Right lobe of liver (tissue), 6 donors: ENCODE data around the gene KATNAL1. TPM values are rescaled to one million over a fixed set of nuclear protein-coding genes. Genes with fewer than 3 reads are reported as not detected.

Source experiments
- ATAC-seq, 4 donors: fragments of 200-7000 bp; cut with Tn5 transposase; one replicate each; pipeline ENCODE4 v1.9.1; 2020; ENCODE audit warnings: mild to moderate bottlenecking in 4 of 4, moderate library complexity in 4 of 4
- DNase-seq, 3 donors: peaks; one replicate each; pipeline ENCODE4 v3.0.0-alpha.2; 2020
- H3K27ac ChIP-seq, 3 donors: fragments of 200-600 bp; one replicate each; pipeline ENCODE4 v1.8.0; 2022
- H3K27me3 ChIP-seq, 2 donors: fragments of 200-600 bp; one replicate each; pipeline ENCODE4 v1.8.0; 2022
- H3K36me3 ChIP-seq, 4 donors: fragments of 200-600 bp; sonication (generic) in 1 of 4; one replicate each; pipeline versions ENCODE4 v1.5.1 to v1.8.0; 2017 to 2022; ENCODE audit warnings: control low read depth in 1 of 4
- H3K4me1 ChIP-seq, 4 donors: fragments of 200-600 bp; sonication (generic) in 1 of 4; one replicate each; pipeline versions ENCODE4 v1.5.1 to v1.8.0; 2017 to 2022; ENCODE audit warnings: control low read depth in 1 of 4
- H3K4me3 ChIP-seq, 3 donors: fragments of 200-600 bp; one replicate each; pipeline ENCODE4 v1.8.0; 2022
- H3K9me3 ChIP-seq, 4 donors: fragments of 200-600 bp; sonication (generic) in 1 of 4; one replicate each; pipeline versions ENCODE4 v1.5.1 to v1.8.0; 2017 to 2022; ENCODE audit warnings: control low read depth in 1 of 4
- POLR2A ChIP-seq: fragments of 450-650 bp; IDR thresholded peaks from one replicate; pipeline ENCODE4 v1.6.1; 2017; ENCODE audit warnings: antibody characterized with exemption, mild to moderate bottlenecking
- WGBS: methylation state at CpG from one replicate; pipeline ENCODE4 v1.1.6; 2018; ENCODE audit warnings: low coverage, low lambda C conversion rate; ENCODE audit not compliant: insufficient coverage; ENCODE audit errors: missing lambda C conversion rate; 5-methylcytosine and 5-hydroxymethylcytosine counted together
- intact Hi-C, 2 donors: fragments of 100-400 bp; cut with DNase I; formaldehyde crosslinking; loops; one replicate each; pipeline versions ENCODE4 v1.11.2 to v1.14.1; 2022
- total RNA-seq, 6 experiments: library from RNA; depleted of rRNA in 2 of 6; stranded (reverse); fragments of >200 nt in 2 of 6; fragmentation: NEBNext Ultra II Directional in 3 of 6; extraction: Animal tissue kit (Norgen Biotek cat#: 25700) in 3 of 6; gene quantifications; one replicate each; pipeline versions ENCODE4 v1.1.0 to v1.2.4, GENCODE V29; 2016 to 2023
- TF ChIP-seq, protein P1 (sequence below), 4 donors: fragments of 200-600 bp in 3 of 4; fragments of 450-650 bp in 1 of 4; IDR thresholded peaks; one replicate each; pipeline versions ENCODE4 v1.5.1 to v1.8.0; 2016 to 2022; ENCODE audit warnings: antibody characterized with exemption in 4 of 4, mild to moderate bottlenecking in 2 of 4
- donor health status: DM: no; HTN: yes; CAD: no.
- donor health status: DM: no; HTN: no; CAD: no.
- donor health status: DM: no; HTN: no; CAD: no.
- donor health status: DM: no; HTN: yes; CAD: no.
- donor health status: DM: no; HTN: yes; CAD: no.

KATNAL1 gene
- total RNA-seq, 6 experiments from 2014 or later = 6.3 to 10.0 (median 9.3) TPM

DNA sequence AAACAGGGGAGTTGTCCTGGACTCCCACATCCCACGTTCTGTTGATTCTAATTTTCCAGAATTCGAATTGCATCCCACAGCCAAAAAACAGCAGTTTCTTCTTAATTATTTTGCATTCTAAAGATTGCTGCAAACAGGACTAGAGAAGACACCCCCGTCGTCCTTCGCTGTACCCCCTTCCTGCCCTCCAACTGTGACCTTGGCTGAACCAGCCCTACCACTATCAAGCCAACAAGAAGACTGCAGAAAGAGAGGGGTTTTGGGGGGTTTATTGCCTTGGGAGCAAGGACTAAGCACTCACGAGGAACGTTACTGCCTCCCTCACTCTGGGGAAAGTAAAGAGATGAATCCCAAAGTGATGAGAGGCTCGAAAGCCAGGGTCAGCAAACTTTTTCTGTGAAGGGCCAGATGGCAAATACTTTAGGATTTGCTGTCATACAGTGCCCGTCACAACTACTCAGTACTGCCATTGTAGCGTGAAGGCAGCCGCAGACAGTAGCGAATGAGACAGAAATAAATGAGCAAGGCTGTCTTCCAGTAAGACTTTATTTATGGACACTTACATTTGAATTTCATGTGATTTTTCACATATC lies 32.5 kb upstream of the KATNAL1 start:
- 80% methylated on average over 12 of the region's 12 CpGs for WGBS
- Histone ChIP-seq H3K27ac (peak overlapping the region in 1 of 3 donors; percentile 81), H3K4me3 (no peak overlapping the region), H3K9me3 (no peaks in the 10 kb centered on the region), H3K36me3 (no peaks in the 10 kb centered on the region), H3K27me3 (no peaks in the 10 kb centered on the region), H3K4me1 (peaks cover 0 to 28% (median 8%) of the 10 kb centered on the region in 4 donors)
- intact Hi-C loops = loop anchor here in 1 of 2 donors (5.0 kb wide), 1 partner anchor 57 kb away; no protein-coding TSS in a partner anchor
- no peak for DNase-seq
- TF ChIP-seq, protein P1, sequence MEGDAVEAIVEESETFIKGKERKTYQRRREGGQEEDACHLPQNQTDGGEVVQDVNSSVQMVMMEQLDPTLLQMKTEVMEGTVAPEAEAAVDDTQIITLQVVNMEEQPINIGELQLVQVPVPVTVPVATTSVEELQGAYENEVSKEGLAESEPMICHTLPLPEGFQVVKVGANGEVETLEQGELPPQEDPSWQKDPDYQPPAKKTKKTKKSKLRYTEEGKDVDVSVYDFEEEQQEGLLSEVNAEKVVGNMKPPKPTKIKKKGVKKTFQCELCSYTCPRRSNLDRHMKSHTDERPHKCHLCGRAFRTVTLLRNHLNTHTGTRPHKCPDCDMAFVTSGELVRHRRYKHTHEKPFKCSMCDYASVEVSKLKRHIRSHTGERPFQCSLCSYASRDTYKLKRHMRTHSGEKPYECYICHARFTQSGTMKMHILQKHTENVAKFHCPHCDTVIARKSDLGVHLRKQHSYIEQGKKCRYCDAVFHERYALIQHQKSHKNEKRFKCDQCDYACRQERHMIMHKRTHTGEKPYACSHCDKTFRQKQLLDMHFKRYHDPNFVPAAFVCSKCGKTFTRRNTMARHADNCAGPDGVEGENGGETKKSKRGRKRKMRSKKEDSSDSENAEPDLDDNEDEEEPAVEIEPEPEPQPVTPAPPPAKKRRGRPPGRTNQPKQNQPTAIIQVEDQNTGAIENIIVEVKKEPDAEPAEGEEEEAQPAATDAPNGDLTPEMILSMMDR (IDR thresholded peaks at IDR 0.05) = no peak
- no peak for TF ChIP-seq POLR2A
- no peak for ATAC-seq

DNA sequence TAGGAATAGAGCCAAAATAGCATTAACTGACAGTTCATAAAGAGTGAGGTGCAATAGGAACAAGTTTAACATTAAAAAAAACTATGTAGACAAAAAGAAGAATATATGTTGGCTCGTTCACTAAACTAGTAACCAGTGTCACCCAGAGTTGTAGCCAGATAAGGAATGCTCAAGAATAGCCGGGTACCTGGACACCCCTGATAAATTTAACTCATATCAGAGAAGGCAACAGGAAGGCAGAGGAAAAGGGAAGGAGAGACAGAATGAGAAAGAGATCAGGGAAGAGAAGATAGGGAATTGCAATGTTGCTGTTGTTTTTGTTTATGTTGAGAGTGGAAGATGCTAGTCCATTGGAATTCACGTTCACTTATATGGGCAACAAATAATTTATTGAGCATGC lies 31.6 kb upstream of the KATNAL1 start:
- H3K9me3 ChIP-seq = no peaks in the 10 kb centered on the region
- TF ChIP-seq, protein P1 (IDR thresholded peaks at IDR 0.05) = no peak
- no peak for TF ChIP-seq POLR2A
- intact Hi-C loops = loop anchor here in 1 of 2 donors (5.0 kb wide), 1 partner anchor 58 kb away; no protein-coding TSS in a partner anchor
- peaks cover 0 to 31% (median 8%) of the 10 kb centered on the region in 4 donors for H3K4me1 ChIP-seq
- H3K4me3 ChIP-seq = no peak overlapping the region
- DNase-seq (no peak), ATAC-seq (no peak)
- 89% methylated on average over 3 of the region's 3 CpGs for WGBS
- no peaks in the 10 kb centered on the region for H3K27me3 ChIP-seq
- H3K27ac ChIP-seq = no peak overlapping the region
- no peaks in the 10 kb centered on the region for H3K36me3 ChIP-seq

DNA sequence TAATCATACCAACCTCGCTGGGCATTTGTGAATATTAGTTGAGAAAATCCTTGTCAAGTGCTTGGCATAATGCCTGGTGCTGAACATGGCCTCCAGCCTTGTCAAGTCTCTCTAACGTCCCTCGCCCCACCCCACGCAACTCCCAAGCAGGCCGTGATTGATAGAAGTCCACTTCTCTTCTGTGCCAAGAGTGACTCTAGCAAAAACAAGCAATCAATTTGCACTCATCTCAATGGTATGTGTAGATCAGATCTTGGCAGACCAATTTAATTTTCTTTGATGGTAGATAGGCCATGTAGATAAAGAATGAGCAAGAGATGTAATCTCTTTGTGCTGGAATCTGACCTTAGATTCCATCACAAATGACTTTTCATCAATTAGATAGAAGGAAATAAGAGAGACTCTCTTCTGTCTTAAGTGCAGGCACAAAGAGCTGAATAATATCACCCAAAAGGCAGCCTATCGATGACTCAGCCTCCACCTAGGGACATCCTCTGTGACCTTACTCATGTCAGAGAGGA lies 31.0 kb upstream of the KATNAL1 start:
- Histone ChIP-seq H3K27ac (no peak overlapping the region), H3K9me3 (no peaks in the 10 kb centered on the region), H3K4me1 (peaks cover 0 to 31% (median 8%) of the 10 kb centered on the region in 4 donors), H3K36me3 (no peaks in the 10 kb centered on the region), H3K4me3 (no peak overlapping the region), H3K27me3 (no peaks in the 10 kb centered on the region)
- WGBS = 69% methylated on average over 4 of the region's 6 CpGs
- no peak for TF ChIP-seq POLR2A
- TF ChIP-seq, protein P1 (IDR thresholded peaks at IDR 0.05) = no peak
- intact Hi-C loops = loop anchor here in 1 of 2 donors (5.0 kb wide), 1 partner anchor 59 kb away; no protein-coding TSS in a partner anchor
- DNase-seq (no peak), ATAC-seq (no peak)

DNA sequence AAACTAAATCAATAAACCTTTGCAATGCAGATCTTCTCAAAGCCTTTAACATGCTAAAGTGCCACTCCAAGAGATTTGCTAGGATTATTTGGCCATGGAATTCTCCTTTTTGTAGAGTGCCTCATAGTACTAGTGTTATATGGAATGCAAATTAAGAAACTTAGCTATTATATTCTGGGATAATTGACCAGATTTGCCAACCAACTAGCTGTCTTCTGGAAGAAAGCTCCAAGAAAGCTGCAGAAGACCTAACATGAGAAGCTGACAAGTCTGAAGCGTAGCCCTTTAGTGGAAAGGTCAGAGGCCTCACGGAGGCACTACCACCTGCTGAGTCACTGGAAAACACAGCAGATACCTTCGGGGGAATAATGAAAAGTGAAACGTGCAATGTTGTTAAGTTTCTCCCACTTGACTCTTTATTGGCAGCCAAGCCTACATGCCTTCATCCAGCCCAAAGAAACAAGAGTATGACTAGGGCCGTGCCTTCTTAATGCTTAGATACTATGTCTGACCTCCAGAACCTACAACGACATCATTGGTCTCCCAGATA lies 29.8 kb upstream of the KATNAL1 start:
- Histone ChIP-seq H3K9me3 (no peaks in the 10 kb centered on the region), H3K4me1 (peaks cover 0 to 24% (median 4%) of the 10 kb centered on the region in 4 donors), H3K27ac (no peak overlapping the region), H3K27me3 (no peaks in the 10 kb centered on the region), H3K4me3 (no peak overlapping the region), H3K36me3 (no peaks in the 10 kb centered on the region)
- ATAC-seq = no peak
- intact Hi-C loops = loop anchor here in 1 of 2 donors (5.0 kb wide), 1 partner anchor 60 kb away; no protein-coding TSS in a partner anchor
- 85% methylated on average over 6 of the region's 6 CpGs for WGBS
- TF ChIP-seq, protein P1 (IDR thresholded peaks at IDR 0.05) = no peak
- no peak for TF ChIP-seq POLR2A
- DNase-seq = no peak
